CD4-positive, alpha-beta T cell (primary cell): Measurements from ENCODE around the gene HASPIN. TPM values are rescaled to one million over a fixed set of nuclear protein-coding genes. Genes with fewer than 3 reads are reported as not detected.

ENCODE experiments used
- ATAC-seq: fragments of 200-7000 bp; cut with Tn5 transposase; one replicate; pipeline ENCODE4 v1.10.0; 2022; ENCODE audit warnings: mild to moderate bottlenecking; ENCODE audit not compliant: poor library complexity
- CTCF ChIA-PET: fragments of 350-600 bp; sonication (Branson Sonifier 250); formaldehyde crosslinking; loops from one replicate; lab custom pipeline; 2021; ENCODE audit warnings: antibody characterized with exemption, inconsistent platforms; lab: Charles Lee
- POLR2A ChIA-PET: fragments of 350-600 bp; sonication (Branson Sonifier 250); formaldehyde crosslinking; loops from one replicate; lab custom pipeline; 2021; ENCODE audit warnings: antibody characterized with exemption, inconsistent platforms; lab: Charles Lee
- DNase-seq, 14 experiments: peaks; one replicate each; pipeline ENCODE4 v3.0.0-alpha.2; 2013 to 2020; ENCODE audit warnings: mixed read lengths in 2 of 14
- H3K27ac ChIP-seq, 2 donors: one replicate each; pipeline versions ENCODE4 v1.5.1 to v1.7.0; 2013; ENCODE audit warnings: low read length in 2 of 2, low read depth in 1 of 2, mild to moderate bottlenecking in 1 of 2
- H3K27me3 ChIP-seq, 2 experiments: 1 replicate in 1 of 2; 2 replicates in 1 of 2; pipeline versions ENCODE4 v1.6.1 to v1.7.0; 2013; ENCODE audit warnings: low read length in 2 of 2, control low read depth in 1 of 2, mild to moderate bottlenecking in 1 of 2, moderate library complexity in 1 of 2; ENCODE audit not compliant: insufficient read depth in 2 of 2, control insufficient read depth in 1 of 2
- H3K36me3 ChIP-seq: one replicate; pipeline ENCODE4 v1.6.1; 2013; ENCODE audit warnings: low read length, control low read depth; ENCODE audit not compliant: insufficient read depth
- H3K4me1 ChIP-seq: one replicate; pipeline ENCODE4 v1.6.1; 2013; ENCODE audit warnings: low read length, control low read depth; ENCODE audit not compliant: insufficient read depth
- H3K4me3 ChIP-seq: one replicate; pipeline ENCODE4 v1.5.1; 2013; ENCODE audit warnings: mild to moderate bottlenecking, low read length, moderate library complexity
- H3K9me3 ChIP-seq, 2 experiments: 1 replicate in 1 of 2; 2 replicates in 1 of 2; pipeline versions ENCODE4 v1.6.1 to v1.7.0; 2013; ENCODE audit warnings: low read length in 2 of 2, mild to moderate bottlenecking in 2 of 2, control low read depth in 1 of 2, moderate library complexity in 1 of 2; ENCODE audit not compliant: control insufficient read depth in 1 of 2, insufficient read depth in 1 of 2
- H3K27ac Mint-ChIP-seq: one replicate; pipeline ENCODE4 v1.8.0; 2020; ENCODE audit warnings: mixed read lengths
- H3K27me3 Mint-ChIP-seq: one replicate; pipeline ENCODE4 v1.8.0; 2021; ENCODE audit warnings: mixed read lengths
- H3K36me3 Mint-ChIP-seq: one replicate; pipeline ENCODE4 v1.8.0; 2021; ENCODE audit warnings: low read depth, mixed read lengths
- H3K4me1 Mint-ChIP-seq: one replicate; pipeline ENCODE4 v1.8.0; 2021; ENCODE audit warnings: low read depth, mixed read lengths
- H3K4me3 Mint-ChIP-seq: one replicate; pipeline ENCODE4 v1.8.0; 2020; ENCODE audit warnings: mild to moderate bottlenecking, mixed read lengths
- H3K9me3 Mint-ChIP-seq: one replicate; pipeline ENCODE4 v1.8.0; 2020; ENCODE audit warnings: mixed read lengths
- intact Hi-C, 2 experiments: fragments of 100-400 bp; cut with DNase I in 1 of 2; cut with micrococcal nuclease in 1 of 2; formaldehyde crosslinking; loops; one replicate each; pipeline versions ENCODE4 v1.15.1 to v1.9.0; 2023 to 2025; cut with DNase I, micrococcal nuclease
- polyA plus RNA-seq, 2 donors: library from polyadenylated mRNA; unstranded; fragments of 120-200 nt; gene quantifications; one replicate each; pipeline ENCODE4 v1.2.1, GENCODE V29; 2013
- total RNA-seq, 174 experiments: library from RNA in 2 of 174; stranded (reverse) in 2 of 174; gene quantifications; one replicate each; pipeline ENCODE4 v1.2.3 and lab custom pipeline; 2021 to 2026
- TF ChIP-seq, protein P1 (sequence below): fragments of 200-600 bp; IDR thresholded peaks from one replicate; pipeline ENCODE4 v1.8.0; 2022; ENCODE audit warnings: antibody characterized with exemption, mild to moderate bottlenecking

Gene HASPIN
- total RNA-seq (under 1 TPM; 0.22 to 0.25 TPM), total RNA-seq (lab: John Stamatoyannopoulos, UW) (0.07 to 50.9 (median 0.79) reads per million in 172 experiments)
- polyA plus RNA-seq (2013, experiment 1 of 2): 0.39 TPM
- polyA plus RNA-seq (2013, experiment 2 of 2): 0.50 TPM

DNA sequence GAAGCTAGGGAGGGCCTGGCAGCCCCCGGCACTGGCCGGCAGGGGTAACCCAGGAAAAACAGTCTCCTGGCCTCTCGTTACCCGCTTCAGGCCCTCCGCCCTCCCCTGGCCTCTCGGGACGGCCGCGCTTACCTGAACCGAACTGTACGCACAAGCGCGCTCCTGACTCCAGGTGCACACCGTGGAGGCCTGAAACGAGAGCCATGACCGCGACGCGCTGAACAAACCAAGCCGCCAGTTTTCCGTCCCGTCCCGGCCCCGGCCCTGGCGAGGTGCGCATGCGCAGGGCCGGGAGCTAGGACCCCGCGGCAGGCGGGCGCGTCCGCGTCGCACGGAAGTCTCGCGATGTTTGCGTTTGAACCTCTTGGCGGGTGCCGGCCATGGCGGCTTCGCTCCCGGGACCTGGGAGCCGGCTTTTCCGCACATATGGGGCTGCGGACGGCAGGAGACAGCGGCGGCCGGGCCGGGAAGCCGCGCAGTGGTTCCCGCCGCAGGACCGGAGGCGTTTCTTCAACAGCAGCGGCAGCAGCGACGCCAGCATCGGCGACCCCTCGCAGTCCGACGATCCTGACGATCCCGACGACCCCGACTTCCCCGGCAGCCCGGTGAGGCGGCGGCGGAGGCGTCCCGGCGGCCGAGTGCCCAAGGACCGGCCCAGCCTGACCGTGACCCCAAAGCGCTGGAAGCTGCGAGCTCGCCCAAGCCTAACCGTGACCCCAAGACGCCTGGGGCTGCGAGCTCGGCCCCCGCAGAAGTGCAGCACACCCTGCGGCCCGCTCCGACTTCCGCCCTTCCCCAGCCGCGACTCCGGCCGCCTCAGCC, at the start of gene HASPIN:
Gene HASPIN, plus strand, starts transcription at position 348 of the 822 bp plus-strand sequence. Its CDS starts 33 bp downstream, at position 381.
- TF ChIP-seq, protein P1, sequence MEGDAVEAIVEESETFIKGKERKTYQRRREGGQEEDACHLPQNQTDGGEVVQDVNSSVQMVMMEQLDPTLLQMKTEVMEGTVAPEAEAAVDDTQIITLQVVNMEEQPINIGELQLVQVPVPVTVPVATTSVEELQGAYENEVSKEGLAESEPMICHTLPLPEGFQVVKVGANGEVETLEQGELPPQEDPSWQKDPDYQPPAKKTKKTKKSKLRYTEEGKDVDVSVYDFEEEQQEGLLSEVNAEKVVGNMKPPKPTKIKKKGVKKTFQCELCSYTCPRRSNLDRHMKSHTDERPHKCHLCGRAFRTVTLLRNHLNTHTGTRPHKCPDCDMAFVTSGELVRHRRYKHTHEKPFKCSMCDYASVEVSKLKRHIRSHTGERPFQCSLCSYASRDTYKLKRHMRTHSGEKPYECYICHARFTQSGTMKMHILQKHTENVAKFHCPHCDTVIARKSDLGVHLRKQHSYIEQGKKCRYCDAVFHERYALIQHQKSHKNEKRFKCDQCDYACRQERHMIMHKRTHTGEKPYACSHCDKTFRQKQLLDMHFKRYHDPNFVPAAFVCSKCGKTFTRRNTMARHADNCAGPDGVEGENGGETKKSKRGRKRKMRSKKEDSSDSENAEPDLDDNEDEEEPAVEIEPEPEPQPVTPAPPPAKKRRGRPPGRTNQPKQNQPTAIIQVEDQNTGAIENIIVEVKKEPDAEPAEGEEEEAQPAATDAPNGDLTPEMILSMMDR: no peak
- H3K4me1 ChIP-seq: peaks cover 48% of the 10 kb centered on the region
- H3K27me3 ChIP-seq: no peaks in the 10 kb centered on the region
- Mint-ChIP-seq H3K4me3 (peak within 1 kb of the TSS; percentile 89), H3K36me3 (peaks cover 35% of the 10 kb centered on the region), H3K9me3 (no peaks in the 10 kb centered on the region), H3K27ac (peak within 1 kb of the TSS; percentile 75), H3K27me3 (no peaks in the 10 kb centered on the region), H3K4me1 (peaks cover 39% of the 10 kb centered on the region)
- intact Hi-C loops: loop anchor here (1.0 to 5.0 kb wide), 4 partner anchors 12 to 55 kb away; partner anchors contain the start of genes EMC6 (in 1 of the 2) and TAX1BP3 (in 1 of the 2)
- H3K4me3 ChIP-seq: peak within 1 kb of the TSS; percentile 94
- DNase-seq (peak; percentile 86 to 97 (median 90)), ATAC-seq (peak; percentile 88)
- peaks cover 6% of the 10 kb centered on the region for H3K36me3 ChIP-seq
- H3K27ac ChIP-seq: peak within 1 kb of the TSS; percentile 57 to 64
- POLR2A ChIA-PET: interaction anchor here (0.6 to 5.4 kb wide), 9 partner anchors 12 to 1762 kb away, joined by 3 to 35 read pairs (median 6); partner anchors contain the start of genes ATP2A3, DERL2, MIS12 and NCBP3
- no peaks in the 10 kb centered on the region for H3K9me3 ChIP-seq
- CTCF ChIA-PET: interaction anchor here (0.9 to 1.9 kb wide), 7 partner anchors 13 to 122 kb away, joined by 3 to 11 read pairs (median 5); partner anchors contain the start of genes NCBP3 and P2RX5

DNA sequence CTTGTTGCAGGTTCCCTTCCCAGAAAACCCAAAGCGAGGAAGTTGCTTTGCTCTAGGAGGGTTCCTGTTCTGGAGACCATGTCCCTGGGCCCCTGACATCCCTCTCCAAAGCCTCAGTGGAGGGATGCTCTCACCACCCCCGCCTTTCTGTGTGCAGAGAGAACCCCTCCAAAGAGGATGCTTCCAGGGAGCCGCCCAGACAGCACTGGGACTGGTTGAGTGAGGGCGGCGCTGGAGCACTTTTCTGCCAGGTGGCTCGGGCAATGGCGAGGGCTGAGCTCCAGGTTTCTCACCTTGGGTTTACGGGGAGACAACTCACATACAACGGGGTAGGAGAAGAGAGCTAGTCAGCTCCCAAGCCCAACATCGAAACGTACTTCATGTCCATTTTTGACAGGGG, 47.8 kb upstream of the HASPIN start:
- TF ChIP-seq, protein P1: no peak
- peaks cover 14% of the 10 kb centered on the region for H3K36me3 Mint-ChIP-seq
- H3K27me3 Mint-ChIP-seq: no peaks in the 10 kb centered on the region
- DNase-seq (no peak), ATAC-seq (no peak)
- CTCF ChIA-PET: no interaction called here
- no peak overlapping the region for H3K4me3 Mint-ChIP-seq
- H3K4me1 Mint-ChIP-seq: no peaks in the 10 kb centered on the region
- Histone ChIP-seq H3K36me3 (peaks cover 21% of the 10 kb centered on the region), H3K27ac (no peak overlapping the region), H3K4me1 (peaks cover 4% of the 10 kb centered on the region), H3K9me3 (no peaks in the 10 kb centered on the region), H3K4me3 (no peak overlapping the region), H3K27me3 (no peaks in the 10 kb centered on the region)
- H3K27ac Mint-ChIP-seq: no peak overlapping the region
- intact Hi-C loops: no loop called here
- POLR2A ChIA-PET: no interaction called here
- no peaks in the 10 kb centered on the region for H3K9me3 Mint-ChIP-seq

DNA sequence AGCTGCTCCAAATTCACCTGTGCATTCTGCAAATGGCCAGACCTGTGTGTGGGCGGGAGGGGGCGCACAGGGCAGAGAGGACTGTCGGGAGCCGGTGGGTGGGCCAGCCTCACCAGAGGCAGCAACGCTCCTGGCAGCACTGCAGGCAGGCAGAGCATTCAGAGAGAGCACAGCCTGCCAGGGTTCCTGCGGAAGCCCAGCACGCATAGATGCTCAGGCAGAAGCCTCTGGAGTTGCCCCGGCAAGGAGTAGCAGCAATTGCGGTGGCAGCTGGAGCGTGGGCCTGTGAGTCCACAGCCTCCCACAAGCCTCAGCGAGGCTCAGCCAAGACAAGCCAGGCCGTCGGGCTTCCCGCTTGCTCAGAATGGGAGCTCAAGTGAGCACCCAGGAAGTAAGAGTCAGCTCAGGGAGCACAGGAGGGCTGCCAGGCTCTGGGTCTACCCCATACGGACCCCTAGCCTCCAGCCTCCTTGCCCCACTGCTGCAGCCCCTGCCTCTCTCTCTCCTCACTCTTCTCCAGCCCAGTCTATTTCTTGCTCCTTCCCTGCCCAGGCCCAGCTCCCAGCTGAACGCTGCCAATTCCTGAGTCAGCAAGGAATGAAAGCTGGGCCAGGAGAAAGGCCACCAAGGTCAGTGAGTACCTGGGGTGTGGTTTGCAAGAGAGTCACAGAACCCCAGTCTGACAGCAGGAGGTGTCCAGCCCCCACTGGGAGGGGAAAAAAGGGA, 45.4 kb upstream of the HASPIN start:
- H3K27me3 Mint-ChIP-seq: no peaks in the 10 kb centered on the region

More for the DNA sequence above, 45.4 kb upstream of the HASPIN start:
- no peaks in the 10 kb centered on the region for H3K9me3 ChIP-seq
- intact Hi-C loops: no loop called here
- peaks cover 18% of the 10 kb centered on the region for H3K36me3 ChIP-seq
- no peak overlapping the region for H3K4me3 Mint-ChIP-seq
- H3K9me3 Mint-ChIP-seq: no peaks in the 10 kb centered on the region
- H3K36me3 Mint-ChIP-seq: peaks cover 13% of the 10 kb centered on the region
- DNase-seq (no peak), ATAC-seq (no peak)
- H3K4me3 ChIP-seq: no peak overlapping the region
- TF ChIP-seq, protein P1: no peak
- H3K27ac ChIP-seq: no peak overlapping the region
- H3K4me1 ChIP-seq: peaks cover 15% of the 10 kb centered on the region
- POLR2A ChIA-PET: no interaction called here
- H3K27ac Mint-ChIP-seq: no peak overlapping the region
- no peaks in the 10 kb centered on the region for H3K27me3 ChIP-seq
- H3K4me1 Mint-ChIP-seq: peaks cover 6% of the 10 kb centered on the region
- CTCF ChIA-PET: interaction anchor here (1.2 kb wide), 1 partner anchor 59 kb away, joined by 3 read pairs; no protein-coding TSS in a partner anchor
